ENCODE measurements around the gene PTTG1.

Gene PTTG1

DNA sequence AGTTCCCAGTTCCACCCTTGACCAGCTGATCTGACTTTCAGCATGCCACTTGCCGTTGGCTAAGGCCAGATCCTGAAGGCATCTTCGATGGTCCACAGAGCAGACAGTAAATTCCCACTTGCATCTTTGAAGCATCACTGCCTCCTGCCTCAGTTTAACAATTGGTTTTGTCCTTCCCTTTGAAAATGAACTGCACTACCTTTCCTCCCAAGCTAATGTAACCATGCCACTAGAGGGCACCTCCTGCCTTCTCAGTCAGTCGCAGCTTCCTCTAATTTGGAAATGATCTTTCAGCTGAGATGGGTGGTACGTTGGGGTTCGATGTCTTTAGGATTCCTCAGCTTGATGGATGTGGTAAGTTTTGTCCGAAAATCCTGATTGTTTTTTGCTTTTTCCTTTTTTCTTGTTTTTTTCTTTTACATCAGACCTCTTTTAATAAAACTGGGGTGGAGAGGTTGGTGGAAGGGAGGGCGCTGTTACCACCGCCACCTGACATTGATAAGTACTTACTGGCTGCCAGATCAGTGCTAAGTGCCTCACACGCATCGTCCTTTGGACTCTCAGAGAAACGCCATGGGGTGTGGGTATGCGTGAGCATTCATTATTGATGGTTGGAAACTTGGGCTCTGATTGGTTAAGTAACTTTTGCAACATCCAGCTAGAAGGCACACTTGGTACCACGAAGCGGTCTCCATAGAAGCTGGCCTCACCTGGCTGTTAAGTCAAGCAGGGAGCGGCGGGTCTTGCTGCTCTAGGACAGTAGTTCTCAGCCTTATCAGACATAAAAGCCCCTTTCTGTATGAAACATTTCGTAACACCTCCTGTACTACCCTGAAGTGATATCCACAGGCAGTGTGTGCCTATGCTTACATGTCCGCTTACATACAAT, 16.9 kb downstream of the PTTG1 start:
- TF ChIP-seq, protein P1, sequence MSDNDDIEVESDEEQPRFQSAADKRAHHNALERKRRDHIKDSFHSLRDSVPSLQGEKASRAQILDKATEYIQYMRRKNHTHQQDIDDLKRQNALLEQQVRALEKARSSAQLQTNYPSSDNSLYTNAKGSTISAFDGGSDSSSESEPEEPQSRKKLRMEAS (IDR thresholded peaks at IDR 0.05; ENCODE audit: low read depth, low read length), result no peak
- TF ChIP-seq, protein P2, sequence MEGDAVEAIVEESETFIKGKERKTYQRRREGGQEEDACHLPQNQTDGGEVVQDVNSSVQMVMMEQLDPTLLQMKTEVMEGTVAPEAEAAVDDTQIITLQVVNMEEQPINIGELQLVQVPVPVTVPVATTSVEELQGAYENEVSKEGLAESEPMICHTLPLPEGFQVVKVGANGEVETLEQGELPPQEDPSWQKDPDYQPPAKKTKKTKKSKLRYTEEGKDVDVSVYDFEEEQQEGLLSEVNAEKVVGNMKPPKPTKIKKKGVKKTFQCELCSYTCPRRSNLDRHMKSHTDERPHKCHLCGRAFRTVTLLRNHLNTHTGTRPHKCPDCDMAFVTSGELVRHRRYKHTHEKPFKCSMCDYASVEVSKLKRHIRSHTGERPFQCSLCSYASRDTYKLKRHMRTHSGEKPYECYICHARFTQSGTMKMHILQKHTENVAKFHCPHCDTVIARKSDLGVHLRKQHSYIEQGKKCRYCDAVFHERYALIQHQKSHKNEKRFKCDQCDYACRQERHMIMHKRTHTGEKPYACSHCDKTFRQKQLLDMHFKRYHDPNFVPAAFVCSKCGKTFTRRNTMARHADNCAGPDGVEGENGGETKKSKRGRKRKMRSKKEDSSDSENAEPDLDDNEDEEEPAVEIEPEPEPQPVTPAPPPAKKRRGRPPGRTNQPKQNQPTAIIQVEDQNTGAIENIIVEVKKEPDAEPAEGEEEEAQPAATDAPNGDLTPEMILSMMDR (IDR thresholded peaks at IDR 0.05; ENCODE audit: low read depth, low read length), result peak; percentile 80
- TF ChIP-seq POLR2A (IDR thresholded peaks at IDR 0.05; ENCODE audit: extremely low read depth, insufficient read length), result no peak
- H3K4me3 ChIP-seq (ENCODE audit: low read depth, low read length), result peak overlapping the region; percentile 37
- peak; percentile 77 for DNase-seq (ENCODE audit: low read depth)

DNA sequence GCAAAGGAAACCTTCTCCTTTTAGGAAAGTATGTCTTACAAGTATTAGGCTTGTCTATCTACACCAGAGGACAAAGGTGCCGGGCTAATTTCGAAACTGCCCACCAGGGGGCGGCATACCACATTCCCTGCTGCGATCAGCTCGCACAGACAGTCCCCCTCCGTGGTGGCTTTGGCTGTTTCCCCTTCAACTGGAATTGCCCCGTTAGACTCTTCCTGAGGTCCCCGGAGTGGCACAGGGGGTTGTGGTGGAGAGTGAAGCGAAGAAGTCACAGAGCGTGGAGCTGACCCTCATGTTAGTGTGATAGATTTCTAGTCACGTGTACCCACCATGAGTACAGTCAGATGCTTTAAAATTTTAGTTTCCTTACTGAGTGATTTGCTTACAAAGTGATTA, 17.5 kb downstream of the PTTG1 start:
- H3K4me3 ChIP-seq (ENCODE audit: low read depth, low read length), result peak overlapping the region; percentile 46
- DNase-seq (ENCODE audit: low read depth), result peak; percentile 86
- no peak for TF ChIP-seq POLR2A (IDR thresholded peaks at IDR 0.05; ENCODE audit: extremely low read depth, insufficient read length)
- TF ChIP-seq MYC (IDR thresholded peaks at IDR 0.05; ENCODE audit: low read depth, low read length), result no peak
- TF ChIP-seq, protein P2 (IDR thresholded peaks at IDR 0.05; ENCODE audit: low read depth, low read length), result peak; percentile 74
- TF ChIP-seq, protein P1 (IDR thresholded peaks at IDR 0.05; ENCODE audit: low read depth, low read length), result peak; percentile 76

DNA sequence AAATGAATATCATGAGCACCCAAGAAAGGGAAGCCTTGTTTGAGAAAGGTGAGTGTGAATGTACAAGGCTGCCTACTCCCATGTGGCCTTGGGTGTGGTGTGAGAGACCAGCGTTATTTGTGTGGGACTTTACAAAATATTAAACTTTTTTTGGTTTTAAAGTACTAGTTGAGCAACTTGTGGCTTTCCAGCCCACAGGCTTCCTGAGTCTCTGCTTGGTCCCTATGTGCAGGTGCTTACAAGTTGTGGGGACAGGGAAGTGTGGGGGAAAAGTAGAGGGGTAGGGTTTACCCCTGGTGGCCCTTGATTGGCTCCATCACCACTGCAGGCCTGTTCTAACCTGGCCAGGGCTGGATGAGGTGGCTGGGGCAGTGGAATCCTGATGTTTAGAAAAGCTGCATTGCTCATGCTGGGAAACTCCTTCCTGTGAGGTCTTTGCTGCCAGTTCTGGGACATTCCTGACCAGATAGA, 19.7 kb downstream of the PTTG1 start:
- no peak overlapping the region for H3K4me3 ChIP-seq (ENCODE audit: low read depth, low read length)
- TF ChIP-seq, protein P1 (IDR thresholded peaks at IDR 0.05; ENCODE audit: low read depth, low read length), result no peak
- TF ChIP-seq, protein P2 (IDR thresholded peaks at IDR 0.05; ENCODE audit: low read depth, low read length), result no peak
- no peak for TF ChIP-seq POLR2A (IDR thresholded peaks at IDR 0.05; ENCODE audit: extremely low read depth, insufficient read length)
- no peak for TF ChIP-seq MYC (IDR thresholded peaks at IDR 0.05; ENCODE audit: low read depth, low read length)
- peak; percentile 36 for DNase-seq (ENCODE audit: low read depth)

DNA sequence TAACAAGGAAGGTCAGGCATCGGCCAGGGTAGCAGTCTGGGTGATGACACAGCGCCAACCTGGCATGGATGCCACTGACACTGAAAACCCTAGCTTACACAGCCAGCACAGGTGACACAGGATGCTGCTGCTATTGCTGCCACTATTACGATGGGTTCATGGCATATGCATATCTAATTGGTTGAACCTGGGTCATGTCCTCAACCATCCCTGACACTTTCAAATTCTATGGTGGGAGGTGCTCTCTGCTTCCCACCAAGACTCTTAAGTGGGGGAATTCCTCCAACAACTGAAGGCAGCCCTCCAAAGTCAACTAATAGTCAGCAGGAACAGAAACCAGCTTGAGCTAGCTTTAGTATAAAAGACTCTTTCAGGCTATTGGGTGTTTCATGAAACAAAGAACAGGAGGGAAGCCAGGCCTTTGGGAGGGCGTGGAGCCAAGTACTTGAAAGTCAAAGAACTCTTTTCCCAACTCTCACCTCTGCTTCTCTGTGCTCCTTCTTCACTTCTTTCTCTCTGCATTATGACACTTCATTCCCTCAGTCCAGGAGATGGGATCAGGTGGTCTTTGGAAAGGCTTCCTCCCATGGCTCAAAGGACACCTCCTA, 21.3 kb downstream of the PTTG1 start:
- DNase-seq (ENCODE audit: low read depth), result no peak
- TF ChIP-seq, protein P1 (IDR thresholded peaks at IDR 0.05; ENCODE audit: low read depth, low read length), result no peak
- TF ChIP-seq POLR2A (IDR thresholded peaks at IDR 0.05; ENCODE audit: extremely low read depth, insufficient read length) (no peak), MYC (IDR thresholded peaks at IDR 0.05; ENCODE audit: low read depth, low read length) (no peak)
- TF ChIP-seq, protein P2 (IDR thresholded peaks at IDR 0.05; ENCODE audit: low read depth, low read length), result no peak
- H3K4me3 ChIP-seq (ENCODE audit: low read depth, low read length), result no peak overlapping the region

DNA sequence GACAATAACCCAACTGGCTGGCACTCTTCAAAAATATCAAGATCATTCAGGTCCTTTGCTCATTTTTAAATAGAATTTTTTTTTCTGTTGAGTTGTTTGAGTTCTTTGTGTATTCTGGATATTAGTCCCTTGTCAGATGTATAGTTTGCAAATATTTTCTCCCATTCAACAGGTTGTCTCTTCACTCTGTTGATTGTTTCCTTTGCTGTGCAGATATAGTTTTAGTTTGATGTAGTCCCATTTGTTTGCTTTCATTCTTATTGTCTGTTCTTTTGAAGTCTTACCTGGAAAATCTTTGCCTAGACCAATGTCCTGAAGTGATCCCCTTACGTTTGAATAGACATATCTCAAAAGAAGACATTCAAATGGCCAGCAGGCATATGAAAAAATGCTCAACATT, 22.8 kb downstream of the PTTG1 start:
- no peak for DNase-seq (ENCODE audit: low read depth)
- no peak for TF ChIP-seq MYC (IDR thresholded peaks at IDR 0.05; ENCODE audit: low read depth, low read length)
- TF ChIP-seq, protein P2 (IDR thresholded peaks at IDR 0.05; ENCODE audit: low read depth, low read length), result no peak
- TF ChIP-seq, protein P1 (IDR thresholded peaks at IDR 0.05; ENCODE audit: low read depth, low read length), result no peak
- no peak for TF ChIP-seq POLR2A (IDR thresholded peaks at IDR 0.05; ENCODE audit: extremely low read depth, insufficient read length)
- H3K4me3 ChIP-seq (ENCODE audit: low read depth, low read length), result no peak overlapping the region

All from NB4 (cell line).